HepG2 (cell line): Measurements from ENCODE around the gene SNX30. TPM values are rescaled to one million over a fixed set of nuclear protein-coding genes. Genes with fewer than 3 reads are reported as not detected.

Experiments
- AKNA ChIP-seq: sonication (generic); formaldehyde crosslinking; IDR thresholded peaks from 2 replicates; pipeline ENCODE4 v1.4.0; 2020; ENCODE audit warnings: missing genetic modification reagents, borderline replicate concordance
- ATF6 ChIP-seq: sonication (generic); formaldehyde crosslinking; conservative IDR thresholded peaks from 2 replicates; pipeline ENCODE4 v1.4.0; 2020; ENCODE audit warnings: missing genetic modification reagents
- BHLHE40 ChIP-seq: IDR thresholded peaks from 2 replicates; pipeline ENCODE4 v1.6.1; 2011; ENCODE audit warnings: low read length, improper control_type of control experiment
- CBX2 ChIP-seq, 2 experiments: fragments of 200-600 bp in 1 of 2; sonication (generic); formaldehyde crosslinking in 1 of 2; IDR thresholded peaks; 2 replicates each; pipeline versions ENCODE4 v1.7.0 to v1.8.1; 2018 to 2022; ENCODE audit warnings: low read depth in 2 of 2, low read length in 1 of 2, mild to moderate bottlenecking in 1 of 2, missing genetic modification reagents in 1 of 2
- DRAP1 ChIP-seq: IDR thresholded peaks from 2 replicates; pipeline ENCODE4 v1.6.1; 2016; ENCODE audit warnings: missing genetic modification reagents, missing compliant biosample characterization
- EP300 ChIP-seq, 3 experiments: sonication (generic) in 1 of 3; formaldehyde crosslinking in 1 of 3; IDR thresholded peaks; 2 replicates each; pipeline versions ENCODE4 v1.5.1 to v1.6.1; 2011 to 2020; ENCODE audit warnings: low read depth in 2 of 3, low read length in 2 of 3, borderline replicate concordance in 1 of 3, improper control_type of control experiment in 1 of 3, mild to moderate bottlenecking in 1 of 3, missing genetic modification reagents in 1 of 3, moderate library complexity in 1 of 3
- ERF ChIP-seq: IDR thresholded peaks from 2 replicates; pipeline ENCODE4 v1.6.1; 2018; ENCODE audit warnings: missing biosample characterization, missing genetic modification reagents
- FOXC1 ChIP-seq: sonication (generic); formaldehyde crosslinking; IDR thresholded peaks from 2 replicates; pipeline ENCODE4 v1.8.0; 2022; ENCODE audit warnings: mild to moderate bottlenecking, missing genetic modification reagents, borderline replicate concordance
- FOXK2 ChIP-seq: fragments of 450-650 bp; IDR thresholded peaks from 2 replicates; pipeline ENCODE4 v1.6.1; 2016
- HOXA9 ChIP-seq: sonication (generic); formaldehyde crosslinking; IDR thresholded peaks from 2 replicates; pipeline ENCODE4 v1.8.1; 2022; ENCODE audit warnings: missing genetic modification reagents, mild to moderate bottlenecking, moderate library complexity, borderline replicate concordance
- IRX3 ChIP-seq: sonication (generic); formaldehyde crosslinking; IDR thresholded peaks from 2 replicates; pipeline ENCODE4 v1.8.1; 2023; ENCODE audit warnings: mild to moderate bottlenecking, low read depth, missing genetic modification reagents, borderline replicate concordance
- MBD4 ChIP-seq: IDR thresholded peaks from 2 replicates; pipeline ENCODE4 v1.6.1; 2012; ENCODE audit warnings: low read length, inconsistent platforms, borderline replicate concordance
- MYC ChIP-seq: sonication (generic); formaldehyde crosslinking; IDR thresholded peaks from 2 replicates; pipeline ENCODE4 v1.9.0; 2021; ENCODE audit warnings: missing genetic modification reagents, borderline replicate concordance
- RFX3 ChIP-seq: IDR thresholded peaks from 2 replicates; pipeline ENCODE4 v1.6.1; 2016; ENCODE audit warnings: missing biosample characterization, missing genetic modification reagents
- SRSF4 ChIP-seq: fragments of 200-400 bp; formaldehyde crosslinking; IDR thresholded peaks from one replicate; pipeline ENCODE4 v1.6.1; 2018; ENCODE audit warnings: mild to moderate bottlenecking, low read depth, low read length, moderate library complexity; ENCODE audit not compliant: poor library complexity, severe bottlenecking
- TOE1 ChIP-seq: sonication (generic); formaldehyde crosslinking; IDR thresholded peaks from 2 replicates; pipeline ENCODE4 v1.4.0; 2020; ENCODE audit warnings: mild to moderate bottlenecking, missing genetic modification reagents
- ZKSCAN8 ChIP-seq: IDR thresholded peaks from 2 replicates; pipeline ENCODE4 v1.6.1; 2016; ENCODE audit warnings: borderline replicate concordance, missing genetic modification reagents, missing compliant biosample characterization
- ZNF251 ChIP-seq: sonication (generic); formaldehyde crosslinking; IDR thresholded peaks from 2 replicates; pipeline ENCODE4 v1.9.0; 2021; ENCODE audit warnings: mild to moderate bottlenecking, missing genetic modification reagents
- ZNF292 ChIP-seq: sonication (generic); formaldehyde crosslinking; IDR thresholded peaks from 2 replicates; pipeline ENCODE4 v1.8.1; 2022; ENCODE audit warnings: mild to moderate bottlenecking, low read depth, missing genetic modification reagents, borderline replicate concordance
- ZNF484 ChIP-seq: sonication (generic); formaldehyde crosslinking; IDR thresholded peaks from 2 replicates; pipeline ENCODE4 v1.5.1; 2020; ENCODE audit warnings: mild to moderate bottlenecking, low read depth, missing genetic modification reagents, borderline replicate concordance
- ZNF83 ChIP-seq: sonication (generic); formaldehyde crosslinking; IDR thresholded peaks from 2 replicates; pipeline ENCODE4 v1.4.0; 2020; ENCODE audit warnings: missing genetic modification reagents, mild to moderate bottlenecking, borderline replicate concordance
- polyA plus RNA-seq, 8 experiments: library from polyadenylated mRNA; depleted of rRNA in 3 of 8; stranded (reverse) in 7 of 8; unstranded in 1 of 8; fragments of >200 nt; fragmentation: Illumina TruSeq in 4 of 8; extraction: Trizol in 4 of 8; gene quantifications; 2 replicates each; pipeline versions ENCODE4 v1.2.1 to v1.2.3, GENCODE V29; 2011 to 2016; ENCODE audit warnings: low read depth in 4 of 8, missing spikeins in 1 of 8, mixed read lengths in 1 of 8; ENCODE audit not compliant: insufficient read depth in 1 of 8
- total RNA-seq, 5 experiments: library from RNA; depleted of rRNA; stranded (reverse); fragments of >200 nt; fragmentation: Illumina TruSeq; extraction: Trizol; gene quantifications; 2 replicates each; pipeline ENCODE4 v1.2.3, GENCODE V29; 2016; ENCODE audit warnings: low read depth in 1 of 5

SNX30 gene
- total and polyA plus RNA-seq, 2 of the 13 experiments (the other 11 are each of a cell fraction or from before 2014, with no cell fraction given): 4.4 to 12.4 TPM

- TF ChIP-seq CBX2 (IDR thresholded peaks at IDR 0.05; ENCODE audit: low read depth, low read length) (no peak), CBX2 (CRISPR knock-in tag; IDR thresholded peaks at IDR 0.05; ENCODE audit: low read depth) (no peak), ZNF83 (no peak), ZKSCAN8 (CRISPR knock-in tag) (no peak), IRX3 (CRISPR knock-in tag) (no peak), SRSF4 (no peak), FOXC1 (no peak), MYC (CRISPR knock-in tag) (no peak), AKNA (CRISPR knock-in tag) (no peak), EP300 (IDR thresholded peaks at IDR 0.05; ENCODE audit: low read depth in 2 of 2, low read length in 2 of 2) (no peak), EP300 (CRISPR knock-in tag; IDR thresholded peaks at IDR 0.05; ENCODE audit: borderline replicate concordance) (no peak), ERF (CRISPR knock-in tag) (peak; percentile 34; the same call in 1 of the 2 replicates), HOXA9 (CRISPR knock-in tag) (no peak), RFX3 (CRISPR knock-in tag) (no peak), MBD4 (no peak), ZNF251 (CRISPR knock-in tag) (no peak), FOXK2 (no peak), ZNF484 (CRISPR knock-in tag) (no peak), BHLHE40 (peak; percentile 93), ATF6 (CRISPR knock-in tag) (no peak), TOE1 (no peak), ZNF292 (CRISPR knock-in tag) (peak; percentile 57; the same call in 1 of the 2 replicates), DRAP1 (CRISPR knock-in tag) (peak; percentile 81)
Observed at GRCh38 chr9:112764837-112765236, 14.3 kb downstream of the SNX30 start (continued).
